Measurements from ENCODE around the gene TNFRSF18.

GRCh38 chr1:1178794-1179331 lies 27.5 kb downstream of the TNFRSF18 start:
- TF ChIP-seq CTCF (IDR thresholded peaks at IDR 0.05; ENCODE audit: extremely low read depth in 1 of 2, insufficient read depth in 1 of 2, low read depth in 1 of 2, low read length in 2 of 2) (no peak), POLR2AphosphoS5 (IDR thresholded peaks at IDR 0.05; ENCODE audit: insufficient read depth, low read depth, low read length) (no peak), POLR2A (IDR thresholded peaks at IDR 0.05; ENCODE audit: low read depth, low read length) (no peak), EZH2 (IDR thresholded peaks at IDR 0.05; ENCODE audit: borderline replicate concordance, low read depth, low read length, severe bottlenecking) (no peak), GATA2 (IDR thresholded peaks at IDR 0.05; ENCODE audit: insufficient read depth, insufficient read length, low read depth, low read length) (no peak)

Data from endothelial cell of umbilical vein (primary cell).